HepG2 (cell line): ENCODE data around the gene OSBPL2. TPM values are rescaled to one million over a fixed set of nuclear protein-coding genes. Genes with fewer than 3 reads are reported as not detected.
A peak's percentile ranks its signal among the peaks of the same experiment; 100 is the strongest.

Experiments used
- ATAC-seq: fragments of 200-7000 bp; cut with Tn5 transposase; 3 replicates; pipeline ENCODE4 v1.9.1; 2020; ENCODE audit warnings: mild to moderate bottlenecking, moderate library complexity
- BruUV-seq: library from RNA; stranded (reverse); fragments of 400-500 nt; replicated peaks from 2 replicates; lab custom pipeline; 2021; lab: Mats Ljungman, UMichigan
- CTCF ChIA-PET: fragments of 300-600 bp; formaldehyde crosslinking; extraction: SDS; loops from one replicate; lab custom pipeline; 2021; ENCODE audit warnings: low total read pairs, inconsistent platforms, low intra/inter-chr PET ratio; lab: Yijun Ruan, JAX
- POLR2A ChIA-PET: fragments of 350-600 bp; sonication (Branson Sonifier 250); formaldehyde crosslinking; loops from one replicate; lab custom pipeline; 2020; ENCODE audit warnings: antibody characterized with exemption, inconsistent platforms; lab: Yijun Ruan, JAX
- DNase-seq: peaks from one replicate; pipeline ENCODE4 v3.0.0-alpha.2; 2015; ENCODE audit warnings: low spot score
- FAIRE-seq: peaks from 3 replicates; lab custom pipeline; 2011; peaks lifted over from hg19 to GRCh38; lab: Jason Lieb, UNC
- H2AFZ ChIP-seq: one replicate; pipeline ENCODE4 v1.6.1; 2011; ENCODE audit warnings: low read length, inconsistent platforms
- H3K27ac ChIP-seq: fragments of 300-600 bp; 3 replicates; pipeline ENCODE4 v1.8.0; 2011; ENCODE audit warnings: mixed run types, mild to moderate bottlenecking, mixed read lengths, low read length, inconsistent platforms; ENCODE audit not compliant: insufficient read depth; ENCODE audit errors: extremely low read length
- H3K27me3 ChIP-seq, 2 experiments: fragments of 200-600 bp in 1 of 2; 2 replicates in 1 of 2; 3 replicates in 1 of 2; pipeline versions ENCODE4 v1.6.0 to v1.8.0; 2011; ENCODE audit warnings: low read length in 2 of 2, mild to moderate bottlenecking in 2 of 2, moderate library complexity in 2 of 2, inconsistent platforms in 1 of 2; ENCODE audit not compliant: insufficient read depth in 2 of 2, control insufficient read depth in 1 of 2
- H3K36me3 ChIP-seq, 2 experiments: fragments of 200-600 bp in 1 of 2; replicated peaks in 1 of 2; 2 replicates in 1 of 2; 3 replicates in 1 of 2; pipeline versions ENCODE4 v1.5.1 to v1.8.0; 2011; ENCODE audit warnings: low read length in 2 of 2, inconsistent platforms in 1 of 2; ENCODE audit not compliant: insufficient read depth in 2 of 2, control insufficient read depth in 1 of 2
- H3K4me1 ChIP-seq: 2 replicates; pipeline ENCODE4 v1.5.1; 2012; ENCODE audit warnings: low read length, inconsistent platforms; ENCODE audit not compliant: insufficient read depth
- H3K4me2 ChIP-seq: 2 replicates; pipeline ENCODE4 v1.6.0; 2011; ENCODE audit warnings: low read depth, low read length, inconsistent platforms
- H3K4me3 ChIP-seq, 3 experiments: fragments of 200-600 bp in 1 of 3; sonication (generic), shearing (Covaris generic) in 1 of 3; replicated peaks in 1 of 3; 2 replicates each; pipeline ENCODE4 v1.5.1; 2011 to 2016; ENCODE audit warnings: low read length in 3 of 3, inconsistent platforms in 2 of 3, low read depth in 2 of 3, mild to moderate bottlenecking in 2 of 3, control low read depth in 1 of 3, mixed read lengths in 1 of 3; ENCODE audit not compliant: insufficient read depth in 1 of 3
- H3K79me2 ChIP-seq: one replicate; pipeline ENCODE4 v1.6.1; 2011; ENCODE audit warnings: low read length, inconsistent platforms; ENCODE audit not compliant: insufficient read depth
- H3K9ac ChIP-seq: 2 replicates; pipeline ENCODE4 v1.6.0; 2011; ENCODE audit warnings: mild to moderate bottlenecking, low read depth, low read length, inconsistent platforms; ENCODE audit not compliant: insufficient read depth
- H3K9me3 ChIP-seq: 2 replicates; pipeline ENCODE4 v1.5.1; 2012; ENCODE audit warnings: mild to moderate bottlenecking, low read length
- H4K20me1 ChIP-seq: 2 replicates; pipeline ENCODE4 v1.6.0; 2011; ENCODE audit warnings: inconsistent platforms, mild to moderate bottlenecking, low read length, moderate library complexity; ENCODE audit not compliant: insufficient read depth
- CREM ChIP-seq, 2 experiments: sonication (generic) in 1 of 2; formaldehyde crosslinking in 1 of 2; IDR thresholded peaks; 2 replicates each; pipeline versions ENCODE4 v1.4.0 to v1.6.1; 2016 to 2020; ENCODE audit warnings: antibody characterized with exemption in 1 of 2, mild to moderate bottlenecking in 1 of 2, missing genetic modification reagents in 1 of 2
- EP300 ChIP-seq, 3 experiments: sonication (generic) in 1 of 3; formaldehyde crosslinking in 1 of 3; IDR thresholded peaks; 2 replicates each; pipeline versions ENCODE4 v1.5.1 to v1.6.1; 2011 to 2020; ENCODE audit warnings: low read depth in 2 of 3, low read length in 2 of 3, borderline replicate concordance in 1 of 3, improper control_type of control experiment in 1 of 3, mild to moderate bottlenecking in 1 of 3, missing genetic modification reagents in 1 of 3, moderate library complexity in 1 of 3
- KLF16 ChIP-seq, 2 experiments: sonication (generic) in 1 of 2; formaldehyde crosslinking in 1 of 2; IDR thresholded peaks; 2 replicates each; pipeline versions ENCODE4 v1.6.1 to v1.8.0; 2016 to 2023; ENCODE audit warnings: missing genetic modification reagents in 2 of 2, missing compliant biosample characterization in 1 of 2
- MTA1 ChIP-seq: sonication (generic); formaldehyde crosslinking; IDR thresholded peaks from 2 replicates; pipeline ENCODE4 v1.4.0; 2020; ENCODE audit warnings: missing genetic modification reagents, mild to moderate bottlenecking, borderline replicate concordance
- PCBP1 ChIP-seq: fragments of 200-400 bp; formaldehyde crosslinking; IDR thresholded peaks from 2 replicates; pipeline ENCODE4 v1.6.1; 2017; ENCODE audit warnings: mild to moderate bottlenecking, low read depth, low read length, borderline replicate concordance
- POLR2A ChIP-seq, 2 experiments: IDR thresholded peaks; 2 replicates each; pipeline ENCODE4 v1.6.1; 2011; ENCODE audit warnings: low read depth in 2 of 2, low read length in 2 of 2, mild to moderate bottlenecking in 1 of 2, moderate library complexity in 1 of 2; ENCODE audit not compliant: insufficient read depth in 1 of 2
- RBM22 ChIP-seq: fragments of 200-400 bp; formaldehyde crosslinking; optimal IDR thresholded peaks from 2 replicates; pipeline ENCODE3; 2017; ENCODE audit warnings: mild to moderate bottlenecking, low read length, moderate library complexity
- RBM39 ChIP-seq: fragments of 200-400 bp; formaldehyde crosslinking; IDR thresholded peaks from one replicate; pipeline ENCODE4 v1.6.1; 2018; ENCODE audit warnings: antibody characterized with exemption, mild to moderate bottlenecking, low read depth, low read length; ENCODE audit not compliant: poor library complexity, severe bottlenecking
- SP1 ChIP-seq, 2 experiments: fragments of 450-650 bp in 1 of 2; sonication (generic) in 1 of 2; formaldehyde crosslinking in 1 of 2; IDR thresholded peaks; 2 replicates each; pipeline versions ENCODE4 v1.4.0 to v1.6.1; 2016 to 2020; ENCODE audit warnings: missing genetic modification reagents in 1 of 2
- ZBTB7A ChIP-seq: sonication (generic); formaldehyde crosslinking; IDR thresholded peaks from 2 replicates; pipeline ENCODE4 v1.8.0; 2022; ENCODE audit warnings: mild to moderate bottlenecking, missing genetic modification reagents
- ZNF225 ChIP-seq: sonication (generic); formaldehyde crosslinking; IDR thresholded peaks from 2 replicates; pipeline ENCODE4 v1.4.0; 2020; ENCODE audit warnings: mild to moderate bottlenecking, missing genetic modification reagents
- ZNF678 ChIP-seq: sonication (generic); formaldehyde crosslinking; IDR thresholded peaks from 2 replicates; pipeline ENCODE4 v1.4.0; 2020; ENCODE audit warnings: mild to moderate bottlenecking, missing genetic modification reagents
- ZSCAN30 ChIP-seq: sonication (generic); formaldehyde crosslinking; IDR thresholded peaks from 2 replicates; pipeline ENCODE4 v1.5.0; 2020; ENCODE audit warnings: mild to moderate bottlenecking, missing genetic modification reagents
- WGBS: methylation state at CpG from one replicate; pipeline ENCODE4 v1.1.6; 2017; ENCODE audit warnings: low lambda C conversion rate; 5-methylcytosine and 5-hydroxymethylcytosine counted together
- in situ Hi-C: cut with HindIII; loops from 2 replicates; pipeline ENCODE4 v1.10.0; 2017; ENCODE audit warnings: low pct_unique_long_range_greater_than_20kb; ENCODE audit not compliant: extremely low pct_ligation_motif_present
- intact Hi-C: fragments of 100-400 bp; cut with micrococcal nuclease; formaldehyde crosslinking; loops from one replicate; pipeline ENCODE4 v1.10.0; 2022; ENCODE audit not compliant: unreplicated experiment
- polyA plus RNA-seq, 8 experiments: library from polyadenylated mRNA; depleted of rRNA in 3 of 8; stranded (reverse) in 7 of 8; unstranded in 1 of 8; fragments of >200 nt; fragmentation: Illumina TruSeq in 4 of 8; extraction: Trizol in 4 of 8; gene quantifications; 2 replicates each; pipeline versions ENCODE4 v1.2.1 to v1.2.3, GENCODE V29; 2011 to 2016; ENCODE audit warnings: low read depth in 4 of 8, missing spikeins in 1 of 8, mixed read lengths in 1 of 8; ENCODE audit not compliant: insufficient read depth in 1 of 8
- total RNA-seq, 5 experiments: library from RNA; depleted of rRNA; stranded (reverse); fragments of >200 nt; fragmentation: Illumina TruSeq; extraction: Trizol; gene quantifications; 2 replicates each; pipeline ENCODE4 v1.2.3, GENCODE V29; 2016; ENCODE audit warnings: low read depth in 1 of 5
- TF ChIP-seq, protein P1 (sequence below): sonication (generic); formaldehyde crosslinking; IDR thresholded peaks from 2 replicates; pipeline ENCODE4 v1.9.0; 2022; ENCODE audit warnings: missing genetic modification reagents, mild to moderate bottlenecking, borderline replicate concordance

The OSBPL2 gene
- total and polyA plus RNA-seq, 2 of the 13 experiments (the other 11 are each of a cell fraction or from before 2014, with no cell fraction given) = 18.5 to 37.4 TPM

DNA sequence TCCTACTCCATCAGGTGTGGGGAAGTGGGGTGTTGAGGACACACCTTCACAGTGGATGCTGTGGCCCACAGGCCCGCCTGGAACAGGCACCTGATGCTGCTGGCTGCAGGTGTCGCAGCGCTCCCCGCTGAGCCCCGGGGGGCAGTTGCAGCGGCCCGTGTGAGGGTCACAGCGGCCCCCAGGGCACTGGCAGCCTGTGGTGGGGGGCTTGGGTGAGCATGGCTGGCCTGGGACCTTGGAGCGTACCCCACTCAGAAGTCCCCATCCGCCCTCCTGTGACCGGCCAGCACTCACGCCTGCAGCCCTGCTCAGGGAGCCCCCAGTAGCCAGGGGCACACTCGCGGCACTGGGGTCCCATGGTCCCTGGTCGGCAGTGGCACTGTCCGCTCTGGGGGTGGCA lies 83.7 kb downstream of the OSBPL2 start:
- Histone ChIP-seq H3K36me3 (peaks cover 40 to 71% of the 10 kb centered on the region in 2 experiments), H3K27ac (no peak overlapping the region), H3K4me2 (no peak overlapping the region), H4K20me1 (peaks cover 4% of the 10 kb centered on the region; the same call in 1 of the 2 replicates), H3K27me3 (no peaks in the 10 kb centered on the region), H3K4me1 (no peaks in the 10 kb centered on the region), H3K9ac (no peak overlapping the region), H2AFZ (no peak overlapping the region), H3K9me3 (no peaks in the 10 kb centered on the region), H3K4me3 (no peak overlapping the region), H3K79me2 (no peaks in the 10 kb centered on the region)
- DNase-seq (no peak), ATAC-seq (no peak; the same call in 2 of the 3 replicates), FAIRE-seq (no peak)
- TF ChIP-seq ZNF225 (CRISPR knock-in tag) (peak; percentile 74; the same call in 1 of the 2 replicates), ZNF678 (CRISPR knock-in tag) (no peak), SP1 (IDR thresholded peaks at IDR 0.05) (no peak), SP1 (CRISPR knock-in tag; IDR thresholded peaks at IDR 0.05) (0 out of 2 replicates have a peak, but pooled peaks have one; percentile 7), KLF16 (CRISPR knock-in tag; IDR thresholded peaks at IDR 0.05) (peak in 1 of 2 experiments; percentile 15; a peak in 1 of 4 replicates), RBM22 (peak; percentile 63), POLR2A (IDR thresholded peaks at IDR 0.05; ENCODE audit: insufficient read depth in 1 of 2, low read depth in 2 of 2, low read length in 2 of 2) (0 out of 4 replicates have a peak, but pooled peaks of 1 of the 2 experiments have one; percentile 14), RBM39 (peak; percentile 17), PCBP1 (peak; percentile 47; the same call in 1 of the 2 replicates), EP300 (IDR thresholded peaks at IDR 0.05; ENCODE audit: low read depth in 2 of 2, low read length in 2 of 2) (no peak), EP300 (CRISPR knock-in tag; IDR thresholded peaks at IDR 0.05; ENCODE audit: borderline replicate concordance) (0 out of 2 replicates have a peak, but pooled peaks have one; percentile 19), ZSCAN30 (CRISPR knock-in tag) (no peak), ZBTB7A (CRISPR knock-in tag) (no peak), MTA1 (CRISPR knock-in tag) (peak; percentile 53; the same call in 1 of the 2 replicates), CREM (IDR thresholded peaks at IDR 0.05) (no peak), CREM (CRISPR knock-in tag; IDR thresholded peaks at IDR 0.05) (no peak)
- TF ChIP-seq, protein P1, sequence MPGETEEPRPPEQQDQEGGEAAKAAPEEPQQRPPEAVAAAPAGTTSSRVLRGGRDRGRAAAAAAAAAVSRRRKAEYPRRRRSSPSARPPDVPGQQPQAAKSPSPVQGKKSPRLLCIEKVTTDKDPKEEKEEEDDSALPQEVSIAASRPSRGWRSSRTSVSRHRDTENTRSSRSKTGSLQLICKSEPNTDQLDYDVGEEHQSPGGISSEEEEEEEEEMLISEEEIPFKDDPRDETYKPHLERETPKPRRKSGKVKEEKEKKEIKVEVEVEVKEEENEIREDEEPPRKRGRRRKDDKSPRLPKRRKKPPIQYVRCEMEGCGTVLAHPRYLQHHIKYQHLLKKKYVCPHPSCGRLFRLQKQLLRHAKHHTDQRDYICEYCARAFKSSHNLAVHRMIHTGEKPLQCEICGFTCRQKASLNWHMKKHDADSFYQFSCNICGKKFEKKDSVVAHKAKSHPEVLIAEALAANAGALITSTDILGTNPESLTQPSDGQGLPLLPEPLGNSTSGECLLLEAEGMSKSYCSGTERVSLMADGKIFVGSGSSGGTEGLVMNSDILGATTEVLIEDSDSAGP = no peak
- no TSS peak for BruUV-seq
- 98% methylated on average over 16 of the region's 16 CpGs for WGBS
- ChIA-PET POLR2A (no interaction called here), CTCF (interaction anchor here (0.7 kb wide), 1 partner anchor 54 kb away, joined by 3 read pairs; no protein-coding TSS in a partner anchor)
- intact Hi-C loops (loop anchor here (1.0 kb wide), 1 partner anchor 18 kb away; no protein-coding TSS in a partner anchor), in situ Hi-C loops (no loop called here)
